ENCODE results near the gene SLC43A1. TPM values are rescaled to one million over a fixed set of nuclear protein-coding genes. Genes with fewer than 3 reads are reported as not detected.
A peak's percentile ranks its signal among the peaks of the same experiment; 100 is the strongest.

Gene SLC43A1
- total and polyA plus RNA-seq, 2 of the 4 experiments (the other 2 are of a cell fraction), result 10.0 to 17.0 TPM

DNA sequence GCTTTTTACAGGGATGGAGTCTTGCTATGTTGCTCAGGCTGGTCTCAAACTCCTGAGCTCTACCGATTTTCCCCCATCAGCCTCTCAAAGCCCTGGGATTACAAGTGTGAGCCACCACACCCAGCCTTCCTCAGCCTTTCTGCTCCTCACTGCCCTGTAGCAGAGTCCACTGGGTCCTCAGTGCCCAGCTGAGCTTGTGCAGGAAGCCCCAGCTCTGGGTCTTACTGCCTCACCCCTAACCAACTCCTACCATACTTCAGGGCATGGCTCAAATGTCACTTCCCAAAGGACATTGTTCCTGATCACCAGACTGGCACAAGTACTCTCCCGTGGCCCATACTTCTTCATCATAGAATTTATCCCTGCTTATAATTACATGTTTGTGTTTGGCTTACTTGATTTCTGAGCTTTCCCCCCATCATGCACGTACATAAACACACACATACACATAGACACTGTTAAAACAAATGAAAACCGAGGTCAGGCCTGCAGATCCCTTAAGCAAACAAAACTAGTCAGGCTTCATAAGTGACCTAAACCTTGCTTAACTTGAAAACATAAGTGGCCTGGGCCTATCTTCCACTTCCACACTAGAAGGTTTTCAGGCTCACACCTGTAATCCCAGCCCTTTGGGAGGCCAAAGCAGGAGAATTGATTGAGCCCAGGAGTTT is 74.6 kb downstream of the SLC43A1 start:
- Histone ChIP-seq H2AK5ac (ENCODE audit: low read depth, low read length) (no peak overlapping the region), H3K56ac (ENCODE audit: extremely low read depth, insufficient read depth, low read length) (no peak overlapping the region), H2BK20ac (ENCODE audit: low read depth, low read length) (no peak overlapping the region), H3K4ac (ENCODE audit: low read depth, low read length) (0 out of 2 replicates have a peak overlapping the region, but pooled peaks have one; percentile 5), H2BK120ac (ENCODE audit: low read depth, low read length) (no peak overlapping the region), H2BK15ac (ENCODE audit: low read depth, low read length) (no peak overlapping the region), H2AK9ac (replicated peaks; ENCODE audit: low read depth, low read length, poor library complexity) (no peak overlapping the region), H2AFZ (replicated peaks; ENCODE audit: low read length, poor library complexity) (no peak overlapping the region), H4K8ac (ENCODE audit: low read depth in 2 of 2, low read length in 2 of 2) (no peak overlapping the region), H3K9ac (ENCODE audit: low read depth, low read length) (no peak overlapping the region), H3K9me3 (ENCODE audit: control insufficient read depth, insufficient read depth, low read length) (no peaks in the 10 kb centered on the region), H3K36me3 (ENCODE audit: control insufficient read depth, insufficient read depth, low read length) (no peaks in the 10 kb centered on the region), H3K27ac (ENCODE audit: insufficient read depth, low read length) (peak overlapping the region; percentile 25; the same call in 1 of the 2 replicates), H4K20me1 (ENCODE audit: insufficient read depth, low read length) (no peaks in the 10 kb centered on the region), H3K4me1 (ENCODE audit: control insufficient read depth, insufficient read depth, low read length) (no peaks in the 10 kb centered on the region), H3K27me3 (ENCODE audit: control insufficient read depth, insufficient read depth, low read length) (no peaks in the 10 kb centered on the region), H3K4me3 (ENCODE audit: insufficient read depth, low read depth, low read length) (no peak overlapping the region), H2BK5ac (ENCODE audit: low read depth, low read length, poor library complexity, severe bottlenecking) (no peak overlapping the region), H3K79me1 (ENCODE audit: low read depth in 1 of 2, low read length in 2 of 2) (no peaks in the 10 kb centered on the region), H3K18ac (ENCODE audit: low read depth, low read length) (no peak overlapping the region), H3K4me2 (ENCODE audit: low read depth, low read length) (no peak overlapping the region), H4K5ac (ENCODE audit: low read depth, low read length) (no peak overlapping the region), H3K23ac (ENCODE audit: low read depth, low read length) (no peak overlapping the region), H4K91ac (ENCODE audit: insufficient read depth, low read depth, low read length) (no peak overlapping the region), H3K14ac (replicated peaks; ENCODE audit: low read depth, low read length) (no peak overlapping the region; the same call in 1 of the 2 replicates), H3K9me1 (ENCODE audit: insufficient read depth, low read length) (no peaks in the 10 kb centered on the region)
- intact Hi-C loops (cut with micrococcal nuclease), result no loop called here
- WGBS, 2 experiments (ENCODE audit: extremely low coverage in 2 of 2, insufficient read length in 1 of 2), result no CpG with 5 or more reads among the region's 4 CpGs
- BruUV-seq (replicated peaks), result no TSS peak
- TF ChIP-seq FOS (IDR thresholded peaks at IDR 0.05; ENCODE audit: low read depth, low read length) (no peak), MAZ (IDR thresholded peaks at IDR 0.05; ENCODE audit: borderline replicate concordance, low read depth, low read length) (no peak), MAFK (IDR thresholded peaks at IDR 0.05; ENCODE audit: low read depth, low read length) (no peak), MXI1 (IDR thresholded peaks at IDR 0.05; ENCODE audit: borderline replicate concordance, low read depth, low read length) (no peak), NFE2L2 (IDR thresholded peaks at IDR 0.05; ENCODE audit: low read depth, low read length) (no peak), RCOR1 (IDR thresholded peaks at IDR 0.05; ENCODE audit: insufficient replicate concordance, low read length) (no peak), SMC3 (IDR thresholded peaks at IDR 0.05; ENCODE audit: low read depth, low read length) (no peak), POLR2A (IDR thresholded peaks at IDR 0.05; ENCODE audit: low read depth, low read length) (no peak), CEBPB (IDR thresholded peaks at IDR 0.05; ENCODE audit: low read depth, low read length) (no peak)
- TF ChIP-seq, protein P1, sequence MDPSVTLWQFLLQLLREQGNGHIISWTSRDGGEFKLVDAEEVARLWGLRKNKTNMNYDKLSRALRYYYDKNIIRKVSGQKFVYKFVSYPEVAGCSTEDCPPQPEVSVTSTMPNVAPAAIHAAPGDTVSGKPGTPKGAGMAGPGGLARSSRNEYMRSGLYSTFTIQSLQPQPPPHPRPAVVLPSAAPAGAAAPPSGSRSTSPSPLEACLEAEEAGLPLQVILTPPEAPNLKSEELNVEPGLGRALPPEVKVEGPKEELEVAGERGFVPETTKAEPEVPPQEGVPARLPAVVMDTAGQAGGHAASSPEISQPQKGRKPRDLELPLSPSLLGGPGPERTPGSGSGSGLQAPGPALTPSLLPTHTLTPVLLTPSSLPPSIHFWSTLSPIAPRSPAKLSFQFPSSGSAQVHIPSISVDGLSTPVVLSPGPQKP (IDR thresholded peaks at IDR 0.05; ENCODE audit: borderline replicate concordance, low read depth, low read length), result no peak
- TF ChIP-seq, protein P2, sequence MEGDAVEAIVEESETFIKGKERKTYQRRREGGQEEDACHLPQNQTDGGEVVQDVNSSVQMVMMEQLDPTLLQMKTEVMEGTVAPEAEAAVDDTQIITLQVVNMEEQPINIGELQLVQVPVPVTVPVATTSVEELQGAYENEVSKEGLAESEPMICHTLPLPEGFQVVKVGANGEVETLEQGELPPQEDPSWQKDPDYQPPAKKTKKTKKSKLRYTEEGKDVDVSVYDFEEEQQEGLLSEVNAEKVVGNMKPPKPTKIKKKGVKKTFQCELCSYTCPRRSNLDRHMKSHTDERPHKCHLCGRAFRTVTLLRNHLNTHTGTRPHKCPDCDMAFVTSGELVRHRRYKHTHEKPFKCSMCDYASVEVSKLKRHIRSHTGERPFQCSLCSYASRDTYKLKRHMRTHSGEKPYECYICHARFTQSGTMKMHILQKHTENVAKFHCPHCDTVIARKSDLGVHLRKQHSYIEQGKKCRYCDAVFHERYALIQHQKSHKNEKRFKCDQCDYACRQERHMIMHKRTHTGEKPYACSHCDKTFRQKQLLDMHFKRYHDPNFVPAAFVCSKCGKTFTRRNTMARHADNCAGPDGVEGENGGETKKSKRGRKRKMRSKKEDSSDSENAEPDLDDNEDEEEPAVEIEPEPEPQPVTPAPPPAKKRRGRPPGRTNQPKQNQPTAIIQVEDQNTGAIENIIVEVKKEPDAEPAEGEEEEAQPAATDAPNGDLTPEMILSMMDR (conservative IDR thresholded peaks at IDR 0.05; ENCODE audit: low read depth, low read length), result no peak
- no peak for DNase-seq
- dilution Hi-C loops (cut with HindIII; ENCODE audit: low sequenced_read_pairs, unreplicated experiment), result no loop called here
- POLR2A ChIA-PET (ENCODE audit: unreplicated experiment), result no interaction called here
- in situ Hi-C loops (cut with MboI; ENCODE audit: low sequenced_read_pairs), result no loop called here
- peak; percentile 71 for ATAC-seq (ENCODE audit: low read depth)
- CTCF ChIA-PET, result no interaction called here
